OCI-LY1 (cell line): ENCODE measurements around the gene SLC12A6.

Experiments
- H2AFZ ChIP-seq: fragments of 200-600 bp; sonication (generic), shearing (Covaris generic); 2 replicates; pipeline ENCODE4 v1.6.0; 2014; ENCODE audit warnings: antibody characterized with exemption, mild to moderate bottlenecking, low read length
- H3F3A ChIP-seq: fragments of 200-600 bp; sonication (generic), shearing (Covaris generic); 2 replicates; pipeline ENCODE4 v1.6.0; 2014; ENCODE audit warnings: mild to moderate bottlenecking, antibody characterized with exemption, low read length, moderate library complexity; ENCODE audit not compliant: insufficient read depth
- H3K27ac ChIP-seq: fragments of 200-600 bp; sonication (generic); 2 replicates; pipeline ENCODE4 v1.5.1; 2014; ENCODE audit warnings: low read length, mixed run types, mild to moderate bottlenecking, low read depth; ENCODE audit not compliant: poor library complexity, severe bottlenecking
- H3K27me3 ChIP-seq: fragments of 200-600 bp; sonication (generic); 2 replicates; pipeline ENCODE4 v1.6.0; 2014; ENCODE audit warnings: antibody characterized with exemption, mild to moderate bottlenecking, low read length, moderate library complexity; ENCODE audit not compliant: insufficient read depth
- H3K36me3 ChIP-seq: fragments of 200-600 bp; sonication (generic); 2 replicates; pipeline ENCODE4 v1.6.1; 2014; ENCODE audit warnings: mild to moderate bottlenecking, antibody characterized with exemption, low read length, moderate library complexity, mixed read lengths; ENCODE audit not compliant: insufficient read depth
- H3K4me1 ChIP-seq: fragments of 200-600 bp; sonication (generic); 2 replicates; pipeline ENCODE4 v1.5.1; 2014; ENCODE audit warnings: mild to moderate bottlenecking, low read length, moderate library complexity; ENCODE audit not compliant: insufficient read depth, severe bottlenecking
- H3K4me2 ChIP-seq: fragments of 200-600 bp; sonication (generic), shearing (Covaris generic); 2 replicates; pipeline ENCODE4 v1.6.1; 2014; ENCODE audit warnings: low read length
- H3K4me3 ChIP-seq: fragments of 200-600 bp; sonication (generic); 2 replicates; pipeline ENCODE4 v1.5.1; 2014; ENCODE audit warnings: low read length, low read depth, mild to moderate bottlenecking, mixed read lengths; ENCODE audit not compliant: poor library complexity, severe bottlenecking
- H3K79me2 ChIP-seq: fragments of 200-600 bp; shearing (Covaris generic); 2 replicates; pipeline ENCODE4 v1.6.1; 2016; ENCODE audit warnings: mixed run types, low read length, mixed read lengths; ENCODE audit not compliant: insufficient read depth
- H3K9ac ChIP-seq: fragments of 200-600 bp; sonication (generic), shearing (Covaris generic); 2 replicates; pipeline ENCODE4 v1.6.1; 2014; ENCODE audit warnings: mild to moderate bottlenecking, low read length, mixed read lengths
- H3K9me2 ChIP-seq: fragments of 200-600 bp; sonication (generic), shearing (Covaris generic); 2 replicates; pipeline ENCODE4 v1.6.1; 2014; ENCODE audit warnings: low read depth, mild to moderate bottlenecking, low read length, mixed read lengths
- H3K9me3 ChIP-seq: fragments of 200-600 bp; shearing (Covaris generic); 2 replicates; pipeline ENCODE4 v1.6.1; 2014; ENCODE audit warnings: low read length, mixed read lengths
- H4K20me1 ChIP-seq: fragments of 200-600 bp; sonication (generic), shearing (Covaris generic); 2 replicates; pipeline ENCODE4 v1.6.0; 2016; ENCODE audit warnings: mild to moderate bottlenecking, low read length; ENCODE audit not compliant: insufficient read depth
- CTCF ChIP-seq: fragments of 200-600 bp; sonication (generic), shearing (Covaris generic); IDR thresholded peaks from 2 replicates; pipeline ENCODE4 v1.5.1; 2017; ENCODE audit warnings: mild to moderate bottlenecking, antibody characterized with exemption, low read length, moderate library complexity, mixed read lengths
- EZH2 ChIP-seq: fragments of 200-600 bp; sonication (generic), shearing (Covaris generic); IDR thresholded peaks from 2 replicates; pipeline ENCODE4 v1.8.0; 2017; ENCODE audit warnings: borderline replicate concordance, mixed run types, mild to moderate bottlenecking, antibody characterized with exemption, low read length, moderate library complexity, mixed read lengths

Gene SLC12A6

GRCh38 chr15:34349769-34350168 lies 12.2 kb upstream of the SLC12A6 start:
- Histone ChIP-seq H3F3A (no peaks in the 10 kb centered on the region), H3K9ac (no peak overlapping the region), H4K20me1 (no peaks in the 10 kb centered on the region), H2AFZ (no peak overlapping the region), H3K4me1 (no peaks in the 10 kb centered on the region), H3K79me2 (no peaks in the 10 kb centered on the region), H3K4me2 (no peak overlapping the region), H3K27me3 (peaks cover 5% of the 10 kb centered on the region; the same call in 1 of the 2 replicates), H3K27ac (no peak overlapping the region), H3K9me3 (no peaks in the 10 kb centered on the region), H3K9me2 (no peaks in the 10 kb centered on the region), H3K4me3 (no peak overlapping the region), H3K36me3 (no peaks in the 10 kb centered on the region)
- TF ChIP-seq CTCF (no peak), EZH2 (no peak)

DNA sequence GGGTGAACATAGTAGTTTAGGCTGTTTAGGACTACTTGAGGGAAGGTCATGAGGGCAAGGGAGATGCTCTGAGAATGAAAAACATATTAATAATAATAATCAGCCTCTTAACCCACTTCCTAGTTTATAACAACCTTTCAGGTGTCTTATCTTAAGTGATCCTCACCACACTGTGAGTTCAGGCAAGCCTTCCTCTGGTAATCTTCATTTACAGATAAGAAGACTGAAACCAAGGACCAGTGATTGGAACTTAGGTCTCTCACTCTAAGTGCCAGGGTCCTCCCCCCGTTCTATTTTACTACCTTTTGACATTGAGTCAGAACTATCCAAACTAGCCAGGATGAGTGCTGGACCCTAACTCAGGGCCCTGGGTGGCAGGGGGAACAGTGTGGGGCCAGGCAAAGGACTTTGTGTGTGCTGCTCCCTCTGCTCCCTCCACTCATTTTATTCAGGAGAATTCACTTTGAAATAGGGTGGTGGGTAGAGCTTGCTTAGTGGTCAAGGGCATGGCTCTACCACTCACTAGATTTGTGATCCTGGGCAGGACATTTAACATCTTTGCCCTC lies 11.2 kb upstream of the SLC12A6 start:
- no peak overlapping the region for H3K4me2 ChIP-seq
- peaks cover 5% of the 10 kb centered on the region; the same call in 1 of the 2 replicates for H3K27me3 ChIP-seq
- H3K36me3 ChIP-seq = no peaks in the 10 kb centered on the region
- no peak overlapping the region for H3K9ac ChIP-seq
- H3K9me2 ChIP-seq = no peaks in the 10 kb centered on the region
- no peaks in the 10 kb centered on the region for H3K4me1 ChIP-seq
- H3K9me3 ChIP-seq = no peaks in the 10 kb centered on the region
- H4K20me1 ChIP-seq = no peaks in the 10 kb centered on the region
- TF ChIP-seq CTCF (no peak), EZH2 (no peak)
- no peak overlapping the region for H3K27ac ChIP-seq
- no peaks in the 10 kb centered on the region for H3K79me2 ChIP-seq
- no peak overlapping the region for H2AFZ ChIP-seq
- no peaks in the 10 kb centered on the region for H3F3A ChIP-seq
- H3K4me3 ChIP-seq = no peak overlapping the region

DNA sequence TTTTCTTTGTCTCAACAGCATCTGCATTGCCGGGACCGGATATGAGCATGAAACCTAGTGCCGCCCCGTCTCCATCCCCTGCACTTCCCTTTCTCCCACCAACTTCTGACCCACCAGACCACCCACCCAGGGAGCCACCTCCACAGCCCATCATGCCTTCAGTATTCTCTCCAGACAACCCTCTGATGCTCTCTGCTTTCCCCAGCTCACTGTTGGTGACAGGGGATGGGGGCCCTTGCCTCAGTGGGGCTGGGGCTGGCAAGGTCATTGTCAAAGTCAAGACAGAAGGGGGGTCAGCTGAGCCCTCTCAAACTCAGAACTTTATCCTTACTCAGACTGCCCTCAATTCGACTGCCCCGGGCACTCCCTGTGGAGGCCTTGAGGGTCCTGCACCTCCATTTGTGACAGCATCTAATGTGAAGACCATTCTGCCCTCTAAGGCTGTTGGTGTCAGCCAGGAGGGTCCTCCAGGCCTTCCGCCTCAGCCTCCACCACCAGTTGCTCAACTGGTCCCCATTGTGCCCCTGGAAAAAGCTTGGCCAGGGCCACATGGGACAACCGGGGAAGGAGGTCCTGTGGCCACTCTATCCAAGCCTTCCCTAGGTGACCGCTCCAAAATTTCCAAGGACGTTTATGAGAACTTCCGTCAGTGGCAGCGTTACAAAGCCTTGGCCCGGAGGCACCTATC lies 10.5 kb upstream of the SLC12A6 start:
- H3K4me3 ChIP-seq = no peak overlapping the region
- TF ChIP-seq EZH2 (no peak), CTCF (no peak)
- H2AFZ ChIP-seq = no peak overlapping the region
- H3K9me2 ChIP-seq = no peaks in the 10 kb centered on the region
- no peak overlapping the region for H3K4me2 ChIP-seq
- H3K9me3 ChIP-seq = no peaks in the 10 kb centered on the region
- no peaks in the 10 kb centered on the region for H3K36me3 ChIP-seq
- H3K27ac ChIP-seq = no peak overlapping the region
- no peaks in the 10 kb centered on the region for H3K79me2 ChIP-seq
- H4K20me1 ChIP-seq = no peaks in the 10 kb centered on the region
- H3F3A ChIP-seq = no peaks in the 10 kb centered on the region
- peaks cover 5% of the 10 kb centered on the region; the same call in 1 of the 2 replicates for H3K27me3 ChIP-seq
- H3K9ac ChIP-seq = no peak overlapping the region
- H3K4me1 ChIP-seq = no peaks in the 10 kb centered on the region
